SKM-1 (cell line): ENCODE results near the gene POPDC3.
"Not testable (repeated sequence)": the region's sequence is repeated elsewhere in the genome, so short reads cannot be mapped to it uniquely, and the experiment has no call there.

Experiments
- DNase-seq: peaks from one replicate; lab custom pipeline; 2025; ENCODE audit not compliant: unreplicated experiment; lab: John Stamatoyannopoulos, UW

POPDC3 gene

DNA sequence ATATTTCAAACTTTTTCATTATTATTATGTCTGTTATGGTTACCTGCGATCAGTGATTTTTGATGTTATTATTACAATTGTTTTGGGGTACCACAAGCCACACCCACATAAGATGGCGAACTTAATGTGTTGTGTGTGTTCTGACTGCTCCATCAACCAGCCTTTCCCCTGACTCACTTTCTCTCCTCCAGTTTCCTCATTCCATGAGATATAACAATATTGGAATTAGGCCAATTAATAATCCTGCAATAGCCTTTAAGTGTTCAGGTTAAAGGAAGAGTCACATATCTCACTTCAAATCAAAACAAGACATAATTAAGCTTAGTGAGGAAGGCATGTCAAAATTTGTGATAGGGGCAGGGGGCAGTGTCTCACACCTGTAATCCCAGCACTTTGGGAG is 16.3 kb upstream of the POPDC3 start:
- no peak for DNase-seq

GRCh38 chr6:105194591-105194990 is 14.8 kb upstream of the POPDC3 start:
- DNase-seq = no peak

DNA sequence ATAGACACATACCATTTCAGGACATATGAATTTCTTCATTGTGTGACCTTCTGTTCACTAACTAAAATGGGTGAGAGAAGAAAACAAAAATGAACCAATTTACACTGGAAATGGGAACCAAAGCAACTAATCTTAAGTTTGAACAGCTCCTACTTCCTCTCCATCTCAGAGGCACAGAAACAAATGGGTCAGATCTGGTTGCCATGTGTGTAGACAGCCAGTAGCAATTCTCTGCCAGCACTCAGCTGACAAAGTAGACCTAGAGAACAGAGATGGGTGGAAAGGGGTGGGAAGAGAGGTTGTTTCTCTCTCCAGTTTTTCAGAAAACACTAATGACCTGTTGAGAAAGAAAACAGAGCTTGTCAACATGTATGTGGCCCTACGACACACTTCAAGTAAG is 14.3 kb upstream of the POPDC3 start:
- no peak for DNase-seq

GRCh38 chr6:105193647-105194046 is 13.8 kb upstream of the POPDC3 start:
- no peak for DNase-seq

DNA sequence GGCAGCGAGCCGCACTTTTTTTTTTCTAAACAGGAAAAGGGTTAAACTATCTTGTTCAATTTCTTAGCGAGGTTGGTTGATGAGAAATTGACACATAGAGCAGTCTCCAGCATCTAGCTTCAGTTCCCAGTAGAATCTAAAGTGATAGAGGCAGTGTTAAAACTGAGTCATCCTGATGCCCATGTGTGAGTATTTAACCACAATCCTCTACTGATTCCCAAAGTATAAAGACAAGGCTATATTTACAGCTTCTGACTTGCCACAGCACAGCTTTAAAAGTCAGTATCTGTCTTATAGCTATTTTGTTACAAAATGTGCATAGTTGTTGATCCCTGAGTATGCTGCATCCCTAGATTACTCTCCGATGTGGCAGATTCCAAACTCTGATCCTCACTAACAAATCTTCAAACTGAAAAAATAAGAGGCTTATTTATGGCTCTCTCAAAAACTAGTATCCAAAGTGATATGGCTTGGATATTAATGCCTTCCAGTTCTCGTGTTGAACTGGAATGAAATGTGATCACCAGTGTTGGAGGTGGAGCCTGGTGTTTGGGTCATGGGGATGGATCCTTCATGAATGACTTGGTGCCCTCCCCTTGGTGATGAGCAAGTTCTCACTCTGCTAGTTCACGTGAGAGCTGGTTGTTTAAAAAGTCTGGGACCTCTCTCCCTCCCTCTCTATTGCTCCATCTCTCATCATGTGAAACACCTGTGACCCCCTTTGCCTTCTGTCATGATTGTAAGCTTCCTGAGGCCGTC is 13.1 kb upstream of the POPDC3 start:
- no peak for DNase-seq

- DNase-seq = no peak
Observed at GRCh38 chr6:105191351-105191750, 11.5 kb upstream of the POPDC3 start.

DNA sequence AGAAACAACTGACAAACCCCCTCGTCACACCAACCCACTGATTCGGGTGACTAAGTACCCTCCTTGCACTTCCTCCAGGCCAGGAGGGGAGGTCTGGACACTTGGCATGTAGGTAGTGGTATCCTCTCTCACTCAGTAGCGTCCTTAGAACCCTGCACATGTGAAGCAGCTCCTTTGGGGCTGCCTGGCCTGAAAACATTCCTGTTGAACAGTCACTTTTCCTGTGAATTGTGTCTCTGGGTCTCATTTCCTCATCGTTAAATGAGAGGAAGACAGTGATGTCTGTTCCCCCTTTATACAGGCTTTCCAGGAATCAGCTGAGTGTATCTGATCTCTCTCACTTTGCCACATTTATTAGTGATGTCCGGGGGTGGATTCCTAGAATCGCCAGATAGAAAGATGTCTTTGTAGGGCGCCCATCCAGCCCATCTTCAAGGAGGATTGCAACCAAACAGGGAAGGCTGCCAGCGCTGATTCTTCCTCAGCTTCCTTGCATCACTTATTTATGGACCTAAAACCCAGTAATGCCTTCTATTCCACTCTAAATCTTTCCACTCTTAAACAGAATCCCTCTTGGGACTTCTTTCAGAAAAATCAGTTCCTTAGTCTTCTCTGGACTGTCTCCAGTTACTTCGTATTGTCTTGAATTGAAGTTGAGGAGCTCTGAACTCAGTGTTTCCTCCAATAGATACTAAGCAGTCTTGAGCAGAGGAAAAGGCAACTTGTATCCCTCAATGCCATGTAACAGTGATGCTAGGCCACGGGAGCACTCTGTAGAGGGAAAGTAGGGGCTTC is 9.4 kb upstream of the POPDC3 start:
- DNase-seq = no peak

GRCh38 chr6:105188251-105188650 is 8.4 kb upstream of the POPDC3 start:
- no peak for DNase-seq

DNA sequence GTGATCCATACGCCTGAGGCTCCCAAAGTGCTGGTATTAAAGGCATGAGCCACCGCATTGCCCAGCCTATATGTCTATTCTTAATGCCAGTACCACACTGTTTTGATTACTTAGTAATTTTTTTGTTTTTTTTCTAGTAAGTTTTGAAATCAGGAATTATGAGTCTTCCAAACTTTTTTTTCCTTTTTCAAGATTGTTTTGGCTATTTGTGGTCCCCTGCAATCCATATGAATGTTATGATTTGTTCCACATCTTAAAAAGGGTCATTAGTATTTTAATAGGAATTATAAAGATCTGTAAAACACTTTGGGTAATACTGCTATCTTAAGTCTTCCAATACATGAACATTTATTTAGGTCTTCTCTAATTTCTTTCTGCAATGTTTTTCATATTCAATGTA is 6.8 kb upstream of the POPDC3 start:
- no peak for DNase-seq

DNA sequence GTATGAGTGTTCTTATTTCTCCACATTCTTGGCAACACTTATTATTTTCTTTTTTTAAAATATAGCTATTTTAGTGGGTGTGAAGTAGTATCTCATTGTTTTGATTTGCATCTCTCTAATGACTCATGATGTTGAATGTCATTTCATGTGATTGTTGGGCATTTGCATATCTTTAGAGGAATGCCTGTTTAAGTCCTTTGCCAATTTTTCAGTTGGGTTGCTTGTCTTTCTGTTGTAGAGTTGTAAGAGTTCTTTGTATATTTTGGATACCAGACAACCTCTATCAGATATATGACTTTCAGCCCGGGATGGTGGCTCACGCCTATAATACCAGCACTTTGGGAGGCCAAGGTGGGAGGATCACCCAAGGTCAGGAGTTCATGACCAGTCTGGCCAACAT is 5.1 kb upstream of the POPDC3 start:
- no peak for DNase-seq

- DNase-seq = no peak
Observed at GRCh38 chr6:105181981-105182515, 2.2 kb upstream of the POPDC3 start.

DNA sequence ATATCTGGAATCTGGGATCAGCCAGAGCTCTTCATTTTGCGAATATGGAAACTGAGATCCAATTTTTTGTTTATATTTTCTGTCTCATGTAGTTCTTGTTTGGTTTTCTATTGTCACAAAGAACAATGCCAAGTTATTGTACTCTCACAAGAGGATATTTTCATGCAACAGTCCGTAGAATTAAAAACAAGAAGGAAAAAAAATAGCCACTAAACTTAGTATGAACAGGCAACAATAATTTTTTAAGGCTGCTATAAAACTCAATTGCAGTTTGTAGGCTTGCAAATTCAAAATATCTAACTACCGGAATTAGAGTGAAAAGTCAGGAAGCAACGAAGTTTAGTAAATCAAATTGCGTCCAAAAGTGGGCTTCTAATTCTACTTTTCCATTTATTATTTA is 1.2 kb downstream of the POPDC3 start:
- no peak for DNase-seq

- DNase-seq = no peak
Observed at GRCh38 chr6:105178110-105178509, 1.7 kb downstream of the POPDC3 start.

GRCh38 chr6:105177556-105177955 is 2.3 kb downstream of the POPDC3 start:
- DNase-seq = no peak

DNA sequence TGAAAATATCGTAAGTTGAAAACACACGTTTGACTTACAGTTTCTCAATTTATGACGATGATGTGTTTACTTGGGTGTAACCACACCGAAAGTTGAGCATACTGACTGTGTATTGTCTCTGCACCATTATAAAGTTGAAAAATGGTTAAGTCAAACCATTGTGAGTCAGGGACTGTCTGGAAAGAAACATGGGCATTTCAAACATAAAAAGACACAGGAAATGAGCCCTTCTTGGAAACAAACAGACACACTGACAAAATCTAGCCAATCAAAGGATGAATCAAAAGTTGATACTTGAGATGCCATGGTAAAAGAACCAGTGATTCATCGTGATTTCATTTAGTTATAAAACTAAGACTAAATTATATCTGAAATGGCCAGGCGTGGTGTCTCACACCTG is 5.3 kb downstream of the POPDC3 start:
- DNase-seq = no peak

DNA sequence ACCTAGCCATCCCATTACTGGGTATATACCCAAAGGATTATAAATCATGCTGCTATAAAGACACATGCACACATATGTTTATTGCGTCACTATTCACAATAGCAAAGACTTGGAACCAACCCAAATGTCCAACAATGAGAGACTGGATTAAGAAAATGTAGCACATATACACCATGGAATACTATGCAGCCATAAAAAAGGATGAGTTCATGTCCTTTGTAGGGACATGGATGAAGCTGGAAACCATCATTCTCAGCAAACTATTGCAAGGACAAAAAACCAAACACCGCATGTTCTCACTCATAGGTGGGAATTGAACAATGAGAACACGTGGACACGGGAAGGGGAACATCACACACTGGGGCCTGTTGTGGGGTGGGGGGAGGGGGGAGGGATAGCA is 7.3 kb downstream of the POPDC3 start:
- DNase-seq = not testable (repeated sequence)

DNA sequence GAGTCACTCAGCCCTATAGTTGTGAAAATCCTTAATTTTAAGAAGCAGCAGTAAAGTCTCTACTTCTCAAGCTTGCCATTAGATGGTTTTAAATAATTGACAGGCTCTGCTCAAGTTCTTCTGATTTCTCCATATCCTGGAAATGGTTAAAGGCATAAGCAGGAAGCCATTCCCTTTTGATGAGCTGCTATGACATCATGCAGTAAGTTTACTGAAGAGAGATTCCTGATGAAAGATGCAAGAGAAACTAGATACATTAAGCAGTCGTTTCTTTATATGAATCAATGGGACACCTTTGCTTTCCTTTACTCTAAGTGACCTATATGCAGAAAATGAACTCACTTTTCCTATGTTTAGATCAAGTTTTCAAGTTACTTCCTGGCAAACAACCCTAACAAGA is 9.8 kb downstream of the POPDC3 start:
- DNase-seq = no peak

- no peak for DNase-seq
Observed at GRCh38 chr6:105167914-105168313, 11.9 kb downstream of the POPDC3 start.

GRCh38 chr6:105164418-105164817 is 15.4 kb downstream of the POPDC3 start:
- DNase-seq = no peak

DNA sequence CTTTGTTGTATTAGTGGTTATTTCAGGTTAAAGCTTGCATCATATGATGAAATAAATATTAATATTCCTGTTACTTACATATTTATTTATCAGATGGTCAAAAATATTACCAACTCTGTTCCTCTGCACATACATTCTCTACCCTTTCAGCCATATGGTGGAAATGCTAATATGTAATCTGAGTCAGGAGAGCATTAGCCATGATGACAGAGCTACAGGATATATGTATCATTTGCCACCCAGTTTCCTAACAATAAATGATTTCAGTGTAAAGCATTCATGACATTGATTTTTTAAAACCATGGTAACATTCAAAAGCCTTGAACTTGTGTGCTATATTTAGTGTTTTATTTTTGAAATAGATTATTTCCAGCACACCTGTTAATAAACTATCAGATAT is 16.6 kb downstream of the POPDC3 start:
- DNase-seq = no peak

DNA sequence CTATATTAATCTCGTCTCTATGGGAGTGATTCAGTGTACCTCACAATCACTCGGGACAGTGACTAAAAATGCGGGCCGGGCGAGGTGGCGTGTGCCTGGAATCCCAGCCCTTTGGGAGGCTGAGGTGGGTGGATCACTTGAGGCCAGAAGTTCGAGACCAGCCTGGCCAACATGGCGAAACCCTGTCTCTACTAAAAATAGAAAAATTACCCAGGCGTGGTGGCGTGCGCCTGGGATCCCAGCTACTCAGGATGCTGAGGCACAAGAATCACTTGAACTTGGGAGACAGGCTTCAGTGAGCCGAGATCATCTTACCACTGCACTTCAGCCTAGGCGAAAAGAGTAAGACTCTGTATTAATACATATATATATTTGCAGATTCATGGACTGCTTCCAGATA is 17.4 kb downstream of the POPDC3 start:
- no peak for DNase-seq

DNA sequence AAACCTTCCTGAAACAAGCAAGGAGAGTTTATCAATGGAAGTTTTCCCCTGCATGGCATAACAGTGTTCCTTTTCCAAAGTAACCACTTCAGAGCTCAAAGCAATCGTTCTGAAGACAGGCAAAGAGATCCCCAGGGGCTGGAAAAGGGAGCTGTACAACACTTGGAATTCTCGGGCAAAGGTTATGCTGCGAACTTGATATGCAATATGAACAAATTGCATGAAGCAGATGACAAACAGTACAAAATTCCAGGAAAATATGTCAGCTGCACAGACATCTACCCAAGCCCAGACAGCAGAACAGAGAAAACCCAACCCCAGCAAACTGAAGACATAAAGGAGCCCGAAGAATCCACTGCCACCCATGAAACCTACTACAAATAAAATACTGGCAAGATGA is 18.4 kb downstream of the POPDC3 start:
- DNase-seq = no peak
